GM18867 (cell line): ENCODE results near the gene RIN3.
A peak's percentile ranks its signal among the peaks of the same experiment; 100 is the strongest.

Experiments used
- ATAC-seq: cut with Tn5 transposase; IDR thresholded peaks from one replicate; pipeline ENCODE4 v1.9.1; 2021; ENCODE audit warnings: mild to moderate bottlenecking, moderate library complexity; ENCODE audit not compliant: unreplicated experiment

The RIN3 gene

GRCh38 chr14:92552066-92552465 is 38.5 kb downstream of the RIN3 start:
- peak; percentile 28 for ATAC-seq

DNA sequence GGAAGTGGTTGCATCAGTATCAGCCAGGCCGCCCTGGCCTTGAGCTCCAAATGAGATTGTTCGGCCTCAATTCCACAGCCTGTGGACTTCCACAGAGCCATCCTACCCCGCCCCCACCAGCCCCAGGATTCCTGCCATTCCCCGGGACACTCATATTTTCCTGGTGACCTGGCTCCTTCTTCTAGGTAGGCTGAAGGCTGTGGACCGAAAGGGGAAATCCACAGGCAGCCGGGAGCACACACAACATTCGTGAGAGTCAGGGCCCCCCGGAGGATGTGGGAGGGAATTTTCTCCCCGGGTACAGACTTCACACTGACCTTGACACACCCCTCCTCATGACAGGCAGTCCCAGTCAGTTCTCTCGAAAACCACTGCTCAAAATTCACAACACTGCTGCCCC is 39.9 kb downstream of the RIN3 start:
- no peak for ATAC-seq

DNA sequence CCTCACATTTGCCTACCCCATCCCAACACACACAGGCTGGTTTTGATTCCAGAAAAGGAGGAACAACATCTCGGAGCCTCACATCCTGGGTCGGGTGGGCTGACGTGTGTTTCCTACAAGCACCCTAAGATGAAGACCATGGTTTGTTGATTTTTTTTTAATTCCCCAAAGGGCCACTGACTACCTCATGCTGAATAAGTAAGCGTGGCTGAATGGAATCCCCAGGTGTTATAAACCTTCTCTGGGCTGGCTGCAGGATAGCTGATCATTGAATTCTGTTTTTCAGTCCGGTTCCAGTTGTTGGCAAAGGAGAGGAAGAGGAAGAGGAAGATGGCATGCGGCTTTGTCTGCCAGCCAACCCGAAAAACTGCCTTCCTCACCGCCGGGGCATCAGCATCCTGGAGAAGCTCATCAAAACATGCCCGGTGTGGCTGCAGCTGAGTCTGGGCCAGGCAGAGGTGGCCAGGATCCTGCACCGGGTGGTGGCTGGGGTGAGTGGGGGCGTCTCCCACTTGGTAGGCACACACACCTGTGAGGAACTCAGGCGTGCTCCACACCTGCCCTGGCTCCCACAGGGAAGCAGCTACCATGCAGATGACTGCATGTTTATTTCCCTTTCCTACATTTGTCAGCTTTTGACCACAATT is 42.0 kb downstream of the RIN3 start:
- no peak for ATAC-seq

- ATAC-seq = peak; percentile 32
These were observed 42.7 kb downstream of the RIN3 start for GRCh38 chr14:92556255-92556741.

GRCh38 chr14:92556863-92557543 is 43.4 kb downstream of the RIN3 start:
- ATAC-seq = no peak

- ATAC-seq = no peak
These were observed 43.9 kb downstream of the RIN3 start for GRCh38 chr14:92557544-92557912.

- ATAC-seq = no peak
These were observed 44.7 kb downstream of the RIN3 start for GRCh38 chr14:92558319-92558718.

- no peak for ATAC-seq
These were observed 45.9 kb downstream of the RIN3 start for GRCh38 chr14:92559486-92559885.

- ATAC-seq = no peak
These were observed 46.7 kb downstream of the RIN3 start for GRCh38 chr14:92560106-92560865.

DNA sequence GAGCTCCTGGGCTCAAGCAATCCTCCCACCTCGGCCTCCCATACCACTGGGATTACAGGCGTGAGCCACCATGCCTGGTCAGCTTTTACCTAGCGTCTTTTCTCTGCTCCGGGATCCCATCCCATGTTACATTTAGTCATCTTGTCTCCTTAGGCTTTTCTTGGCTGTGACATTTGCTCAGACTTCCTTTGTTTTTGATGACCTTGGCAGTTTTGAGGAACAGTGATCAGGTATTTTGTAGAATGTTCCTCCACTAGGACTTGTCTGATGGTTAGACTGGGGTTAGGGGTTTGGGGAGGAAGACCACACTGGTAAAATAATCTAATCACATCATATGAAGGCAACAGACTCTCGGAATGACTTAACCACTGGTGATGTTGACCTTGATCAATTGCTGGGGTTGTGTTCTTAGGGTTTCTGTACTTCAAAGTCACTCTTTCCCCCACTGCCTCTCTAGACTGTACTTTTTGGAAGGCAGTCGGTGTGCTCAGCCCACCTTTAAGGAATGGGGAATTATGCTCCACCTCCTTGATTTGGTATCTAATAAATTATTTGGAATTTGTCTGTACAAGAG is 48.4 kb downstream of the RIN3 start:
- no peak for ATAC-seq

DNA sequence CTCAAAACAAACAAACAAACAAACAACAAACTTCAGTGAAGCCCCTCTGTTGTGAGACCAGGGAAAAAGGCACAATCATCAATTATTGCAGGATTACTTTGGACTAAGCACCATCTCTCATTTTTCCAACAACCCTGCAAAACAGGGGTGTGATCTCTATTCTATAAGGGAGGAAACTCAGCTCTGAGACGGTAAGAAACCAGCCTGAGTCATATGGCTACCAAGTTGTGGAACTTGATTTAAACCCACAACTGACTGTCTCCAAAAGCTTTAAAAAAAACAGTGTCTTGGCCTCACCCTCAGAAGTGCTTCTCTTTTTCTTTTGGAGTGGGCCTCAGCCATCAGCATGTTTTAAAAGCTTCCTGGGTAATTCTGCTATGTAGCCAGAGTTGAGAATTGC is 49.8 kb downstream of the RIN3 start:
- peak; percentile 82 for ATAC-seq

GRCh38 chr14:92563765-92564285 is 50.2 kb downstream of the RIN3 start:
- no peak for ATAC-seq

DNA sequence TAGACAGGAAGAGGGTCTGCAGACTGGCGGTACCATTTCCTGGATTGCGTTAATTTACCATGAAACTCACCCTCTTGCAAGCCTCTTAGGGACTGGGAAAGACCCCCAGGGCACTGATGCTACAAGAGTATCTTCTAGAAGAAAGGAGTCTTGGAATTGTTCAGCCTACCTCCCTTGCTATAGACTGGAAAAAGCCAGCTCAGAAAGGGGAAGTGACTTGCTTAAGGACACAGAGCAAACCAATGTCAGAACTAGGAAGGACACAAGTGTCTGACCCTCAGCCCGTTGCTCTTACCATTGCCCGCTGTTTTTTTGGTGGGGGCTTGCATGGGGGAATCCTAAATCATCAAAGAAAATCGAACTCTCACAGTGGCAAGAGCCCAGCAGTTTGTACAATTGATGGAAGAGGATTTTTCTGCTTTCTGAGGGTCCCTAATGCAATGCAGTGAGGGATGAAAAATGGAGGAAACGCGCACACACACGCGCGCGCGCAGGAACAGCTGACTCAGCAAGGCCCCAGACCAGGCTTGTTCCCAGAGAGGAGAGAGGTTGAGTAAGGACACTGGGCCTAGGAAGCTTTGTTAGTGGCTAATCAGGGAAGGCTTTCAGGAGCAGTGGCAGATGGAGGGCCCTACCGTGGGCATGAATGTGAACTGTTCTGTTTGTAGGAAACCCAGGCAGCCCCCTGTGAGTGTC is 50.9 kb downstream of the RIN3 start:
- ATAC-seq = no peak

- ATAC-seq = no peak
These were observed 51.6 kb downstream of the RIN3 start for GRCh38 chr14:92565040-92565717.

DNA sequence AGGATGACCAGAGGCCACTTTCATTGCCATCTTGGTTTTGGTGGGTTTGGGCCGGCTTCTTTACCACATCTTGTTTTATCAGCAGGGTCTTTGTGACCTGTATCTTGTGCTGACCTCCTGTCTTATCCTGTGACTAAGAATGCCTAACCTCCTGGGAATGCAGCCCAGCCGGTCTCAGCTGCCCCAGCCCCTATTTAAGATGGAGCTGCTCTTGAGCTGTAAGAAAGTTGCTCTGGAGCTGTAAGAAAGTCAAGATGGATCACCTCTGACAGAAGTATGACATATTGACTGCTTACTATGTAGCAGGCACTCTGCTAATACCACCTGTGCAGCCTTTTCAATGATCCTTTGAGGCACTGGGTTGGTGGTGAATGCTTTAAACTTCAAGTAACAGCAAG is 52.1 kb downstream of the RIN3 start:
- no peak for ATAC-seq

DNA sequence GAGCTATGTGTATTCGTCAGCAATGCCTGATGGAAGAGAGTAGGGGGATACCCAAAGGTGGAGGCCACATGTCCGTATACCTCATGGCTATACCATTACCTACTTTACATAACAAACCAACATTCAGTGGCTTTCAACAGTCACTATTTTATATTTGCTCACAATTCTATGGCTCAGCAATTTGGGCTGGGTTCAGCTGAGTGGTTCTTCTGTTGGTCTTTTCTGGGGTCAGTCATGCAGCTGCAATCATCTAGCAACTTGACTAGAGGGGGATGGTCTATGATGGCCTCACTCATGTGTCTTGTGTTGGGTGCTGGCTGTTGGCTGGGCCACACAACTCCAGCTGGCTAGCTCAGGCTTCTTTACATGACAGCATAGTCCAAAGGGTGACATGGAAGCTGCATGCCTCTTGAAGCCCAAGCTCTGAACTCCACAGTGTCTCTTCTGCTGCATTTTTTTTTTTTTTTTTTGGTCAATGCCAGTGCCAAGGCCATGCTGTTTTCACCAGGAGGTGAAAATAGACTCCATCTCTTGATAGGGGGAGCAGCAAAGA is 53.7 kb downstream of the RIN3 start:
- ATAC-seq = no peak

GRCh38 chr14:92568621-92569479 is 55.3 kb downstream of the RIN3 start:
- ATAC-seq = peak; percentile 76

DNA sequence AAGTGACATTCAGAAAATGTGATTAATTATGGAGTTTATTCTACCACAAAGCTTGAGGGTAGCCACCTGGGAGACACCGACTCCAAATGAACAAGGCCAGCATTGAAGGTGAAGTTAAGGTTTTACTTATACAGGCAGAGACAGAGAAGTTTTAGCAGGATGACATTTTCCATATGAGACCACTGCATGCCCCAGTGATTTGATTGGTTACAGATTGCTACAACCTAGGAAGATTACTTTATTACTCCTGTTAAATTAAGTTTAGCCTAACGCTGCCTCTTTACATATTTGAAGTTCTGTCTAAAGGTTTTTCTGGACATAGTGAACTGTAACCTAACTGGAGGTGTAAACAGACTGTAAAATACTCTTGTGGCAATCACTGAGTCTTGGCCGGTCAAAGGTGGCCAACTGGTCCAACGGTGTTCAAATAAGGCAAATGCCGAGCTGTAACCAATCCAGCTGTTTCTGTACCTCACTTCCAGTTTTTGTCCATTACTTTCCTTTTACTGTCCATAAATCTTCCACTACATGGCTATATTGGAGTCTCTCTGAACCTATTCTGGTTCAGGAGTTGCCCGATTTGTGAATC is 57.2 kb downstream of the RIN3 start:
- ATAC-seq = no peak

DNA sequence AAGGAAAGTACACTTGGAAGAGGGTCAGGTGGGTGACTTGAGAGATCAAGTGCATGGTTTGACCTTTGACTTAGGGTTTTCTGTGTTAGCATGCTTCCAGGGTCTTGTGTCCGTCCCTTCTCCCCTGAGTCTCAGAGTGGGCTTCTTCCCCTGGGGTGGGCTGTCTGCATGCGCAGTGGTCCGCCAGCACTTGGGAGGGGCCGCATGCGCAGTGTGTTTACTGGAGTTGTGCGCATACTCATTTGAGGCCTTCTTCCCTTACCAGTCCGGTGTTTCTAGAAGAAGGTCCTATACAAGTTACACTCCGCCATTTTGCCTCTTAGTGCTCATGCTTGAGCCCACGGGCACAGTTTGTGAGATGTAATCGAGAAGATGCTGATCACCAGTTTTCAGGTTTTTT is 58.5 kb downstream of the RIN3 start:
- no peak for ATAC-seq
